Osteoblast (primary cell): ENCODE measurements around the gene MAZ. TPM values are rescaled to one million over a fixed set of nuclear protein-coding genes. Genes with fewer than 3 reads are reported as not detected.

Source experiments
- DNase-seq: peaks from one replicate; pipeline ENCODE4 v3.0.0; 2011; ENCODE audit warnings: low spot score, mixed read lengths; ENCODE audit not compliant: insufficient read length; ENCODE audit errors: missing footprints
- H2AFZ ChIP-seq: 2 replicates; pipeline ENCODE4 v1.6.0; 2011; ENCODE audit warnings: mild to moderate bottlenecking, low read length
- H3K27ac ChIP-seq: 2 replicates; pipeline ENCODE4 v1.5.1; 2011; ENCODE audit warnings: mild to moderate bottlenecking, low read depth, low read length, moderate library complexity
- H3K27me3 ChIP-seq: 2 replicates; pipeline ENCODE4 v1.6.0; 2012; ENCODE audit warnings: mild to moderate bottlenecking, control low read depth, inconsistent platforms, low read length, moderate library complexity; ENCODE audit not compliant: insufficient read depth
- H3K36me3 ChIP-seq: 2 replicates; pipeline ENCODE4 v1.5.1; 2011; ENCODE audit warnings: mild to moderate bottlenecking, low read length, control low read depth, moderate library complexity; ENCODE audit not compliant: insufficient read depth
- H3K4me1 ChIP-seq: 2 replicates; pipeline ENCODE4 v1.5.1; 2011; ENCODE audit warnings: mild to moderate bottlenecking, low read length, control low read depth, moderate library complexity; ENCODE audit not compliant: insufficient read depth
- H3K4me2 ChIP-seq: 2 replicates; pipeline ENCODE4 v1.6.0; 2011; ENCODE audit warnings: mild to moderate bottlenecking, low read length; ENCODE audit not compliant: insufficient read depth
- H3K4me3 ChIP-seq: fragments of 200-600 bp; sonication (generic); 3 replicates; pipeline ENCODE4 v1.5.1; 2012; ENCODE audit warnings: mild to moderate bottlenecking, low read length, inconsistent platforms; ENCODE audit not compliant: insufficient read depth
- H3K79me2 ChIP-seq: 2 replicates; pipeline ENCODE4 v1.6.0; 2012; ENCODE audit warnings: mild to moderate bottlenecking, low read length, control low read depth, inconsistent platforms; ENCODE audit not compliant: insufficient read depth
- H3K9me3 ChIP-seq: 2 replicates; pipeline ENCODE4 v1.5.1; 2011; ENCODE audit warnings: low read depth, low read length, control low read depth
- H4K20me1 ChIP-seq: 2 replicates; pipeline ENCODE4 v1.6.0; 2012; ENCODE audit warnings: mild to moderate bottlenecking, low read length, control low read depth; ENCODE audit not compliant: insufficient read depth
- total RNA-seq: library from RNA; depleted of rRNA; stranded (reverse); fragments of >200 nt; gene quantifications from 2 replicates; pipeline ENCODE4 v1.2.3, GENCODE V29; 2012
- TF ChIP-seq, protein P1 (sequence below): IDR thresholded peaks from 2 replicates; pipeline ENCODE4 v1.5.1; 2011; ENCODE audit warnings: mild to moderate bottlenecking, low read depth, low read length, moderate library complexity; ENCODE audit errors: extremely low read depth

MAZ gene
- total RNA-seq, 1 donor: 267 TPM

DNA sequence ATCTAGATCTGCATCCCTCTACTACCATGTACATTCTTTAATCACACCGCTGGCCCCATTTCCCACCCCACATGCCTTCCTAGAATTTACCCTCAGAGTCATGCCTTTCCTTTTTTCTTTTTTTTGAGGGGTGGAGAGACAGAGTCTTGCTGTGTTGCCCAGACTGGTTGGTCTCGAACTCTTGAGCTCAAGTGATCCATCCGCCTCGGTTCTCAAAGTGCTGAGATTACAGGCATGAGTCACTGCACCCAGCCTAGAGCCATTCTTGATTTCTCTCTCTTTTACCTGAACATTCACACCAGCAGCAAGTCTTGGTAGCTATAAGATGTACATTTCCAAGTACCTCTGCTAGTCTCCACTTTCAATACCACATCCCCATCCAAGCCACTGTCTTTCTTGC lies 11.8 kb downstream of the MAZ start:
- peaks cover 55% of the 10 kb centered on the region for H3K79me2 ChIP-seq
- TF ChIP-seq, protein P1, sequence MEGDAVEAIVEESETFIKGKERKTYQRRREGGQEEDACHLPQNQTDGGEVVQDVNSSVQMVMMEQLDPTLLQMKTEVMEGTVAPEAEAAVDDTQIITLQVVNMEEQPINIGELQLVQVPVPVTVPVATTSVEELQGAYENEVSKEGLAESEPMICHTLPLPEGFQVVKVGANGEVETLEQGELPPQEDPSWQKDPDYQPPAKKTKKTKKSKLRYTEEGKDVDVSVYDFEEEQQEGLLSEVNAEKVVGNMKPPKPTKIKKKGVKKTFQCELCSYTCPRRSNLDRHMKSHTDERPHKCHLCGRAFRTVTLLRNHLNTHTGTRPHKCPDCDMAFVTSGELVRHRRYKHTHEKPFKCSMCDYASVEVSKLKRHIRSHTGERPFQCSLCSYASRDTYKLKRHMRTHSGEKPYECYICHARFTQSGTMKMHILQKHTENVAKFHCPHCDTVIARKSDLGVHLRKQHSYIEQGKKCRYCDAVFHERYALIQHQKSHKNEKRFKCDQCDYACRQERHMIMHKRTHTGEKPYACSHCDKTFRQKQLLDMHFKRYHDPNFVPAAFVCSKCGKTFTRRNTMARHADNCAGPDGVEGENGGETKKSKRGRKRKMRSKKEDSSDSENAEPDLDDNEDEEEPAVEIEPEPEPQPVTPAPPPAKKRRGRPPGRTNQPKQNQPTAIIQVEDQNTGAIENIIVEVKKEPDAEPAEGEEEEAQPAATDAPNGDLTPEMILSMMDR: no peak
- no peaks in the 10 kb centered on the region for H3K9me3 ChIP-seq
- peaks cover 16% of the 10 kb centered on the region for H3K36me3 ChIP-seq
- DNase-seq: no peak
- no peak overlapping the region for H3K27ac ChIP-seq
- H3K4me3 ChIP-seq: no peak overlapping the region
- peaks cover 47% of the 10 kb centered on the region for H3K4me1 ChIP-seq
- no peak overlapping the region for H3K4me2 ChIP-seq
- H4K20me1 ChIP-seq: peaks cover 9% of the 10 kb centered on the region
- no peak overlapping the region for H2AFZ ChIP-seq
- no peaks in the 10 kb centered on the region for H3K27me3 ChIP-seq

DNA sequence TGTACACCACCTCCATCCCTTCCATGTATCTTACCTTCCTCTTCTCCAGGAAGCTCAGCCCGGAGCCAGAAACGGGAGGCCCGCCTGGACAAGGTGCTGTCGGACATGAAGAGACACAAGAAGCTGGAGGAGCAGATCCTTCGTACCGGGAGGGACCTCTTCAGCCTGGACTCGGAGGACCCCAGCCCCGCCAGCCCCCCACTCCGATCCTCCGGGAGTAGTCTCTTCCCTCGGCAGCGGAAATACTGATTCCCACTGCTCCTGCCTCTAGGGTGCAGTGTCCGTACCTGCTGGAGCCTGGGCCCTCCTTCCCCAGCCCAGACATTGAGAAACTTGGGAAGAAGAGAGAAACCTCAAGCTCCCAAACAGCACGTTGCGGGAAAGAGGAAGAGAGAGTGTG lies 13.2 kb downstream of the MAZ start:
- peak overlapping the region; percentile 99 for H3K4me2 ChIP-seq

DNA sequence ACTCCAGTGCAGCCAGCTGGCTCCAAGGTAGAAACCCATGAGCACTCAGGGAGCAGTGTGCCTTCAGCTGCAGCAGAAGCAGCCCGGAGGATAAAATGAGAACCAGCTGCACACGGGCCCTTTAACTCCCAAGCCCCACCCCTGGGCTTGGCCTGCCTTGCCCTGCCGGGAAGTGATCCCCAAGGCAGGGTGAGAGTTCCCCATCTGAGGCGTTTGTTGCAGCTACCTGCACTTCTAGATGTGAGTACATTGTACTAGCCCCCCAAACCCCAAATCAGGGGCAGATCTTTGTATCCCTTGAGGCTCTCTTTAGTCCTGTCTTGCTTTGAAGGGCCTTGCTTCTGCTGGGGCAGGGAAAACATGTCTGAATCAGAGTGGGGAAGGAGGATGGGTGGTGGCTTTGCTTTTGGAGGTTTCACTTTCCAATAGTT lies 14.0 kb downstream of the MAZ start, which contains the start of gene MVP:
MVP (plus strand) TSS at position 192 of the 431 bp plus-strand sequence. CDS start 10,088 bp downstream, outside the sequence.
- peaks cover 74% of the 10 kb centered on the region for H3K79me2 ChIP-seq
- H3K9me3 ChIP-seq: no peaks in the 10 kb centered on the region
- H2AFZ ChIP-seq: peak within 1 kb of the TSS; percentile 70
- peaks cover 16% of the 10 kb centered on the region for H3K36me3 ChIP-seq
- no peaks in the 10 kb centered on the region for H3K27me3 ChIP-seq
- H3K27ac ChIP-seq: peak within 1 kb of the TSS; percentile 88
- TF ChIP-seq, protein P1: no peak
- peak within 1 kb of the TSS; percentile 90 for H3K4me3 ChIP-seq
- H3K4me1 ChIP-seq: peaks cover 61% of the 10 kb centered on the region
- DNase-seq: peak; percentile 90
- H4K20me1 ChIP-seq: peaks cover 19% of the 10 kb centered on the region
- peak within 1 kb of the TSS; percentile 99 for H3K4me2 ChIP-seq

More for the DNA sequence above, 13.2 kb downstream of the MAZ start:
- Histone ChIP-seq H3K79me2 (peaks cover 68% of the 10 kb centered on the region), H2AFZ (no peak overlapping the region), H4K20me1 (peaks cover 14% of the 10 kb centered on the region), H3K4me3 (peak overlapping the region; percentile 15), H3K4me1 (peaks cover 60% of the 10 kb centered on the region), H3K36me3 (peaks cover 16% of the 10 kb centered on the region), H3K27me3 (no peaks in the 10 kb centered on the region), H3K27ac (peak overlapping the region; percentile 0), H3K9me3 (no peaks in the 10 kb centered on the region)
- peak; percentile 23 for DNase-seq
- TF ChIP-seq, protein P1: no peak

DNA sequence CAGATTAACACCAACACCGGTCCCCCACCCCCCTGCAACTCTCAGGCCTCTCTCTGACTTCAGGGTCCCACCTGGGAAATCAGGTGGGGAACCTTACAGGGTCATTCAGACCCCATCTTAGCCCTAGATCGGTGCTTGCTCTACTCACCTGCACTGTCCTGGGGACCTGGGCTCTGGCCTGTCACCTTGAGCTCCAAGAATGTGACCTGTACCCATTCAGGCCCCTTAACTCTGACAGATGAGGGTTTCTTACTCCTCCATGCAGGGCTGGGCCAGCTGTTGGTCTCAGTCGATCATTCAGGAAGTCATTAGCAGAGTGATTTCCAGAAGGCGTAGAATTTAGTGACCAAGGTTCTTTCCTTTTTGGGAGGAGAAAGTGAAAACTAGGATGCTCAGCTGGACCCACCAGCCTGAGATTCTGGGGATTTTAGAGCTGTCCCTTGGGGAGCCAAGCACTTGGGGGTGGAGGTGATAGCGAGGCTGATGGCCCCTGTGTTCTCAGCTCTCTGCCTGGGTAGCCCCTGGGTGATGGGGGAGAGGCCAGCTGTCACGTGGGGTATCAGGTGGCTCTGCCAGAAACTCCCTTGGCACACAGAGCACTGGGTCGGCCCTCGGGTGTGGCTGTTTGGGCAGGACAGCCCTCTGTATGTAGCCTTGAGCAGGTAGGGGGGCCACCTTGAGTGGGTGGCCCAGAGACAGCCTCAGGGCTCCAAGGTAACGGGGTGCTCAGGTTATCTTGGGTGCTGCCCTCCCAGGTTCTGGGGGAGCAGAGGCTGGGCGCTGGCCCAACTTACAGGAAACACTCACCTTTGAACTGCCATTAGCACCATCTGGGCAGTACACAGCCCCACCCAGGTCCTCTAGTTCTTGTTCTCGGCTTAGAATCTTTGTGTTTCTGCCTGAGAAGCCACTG lies 14.7 kb downstream of the MAZ start:
- Histone ChIP-seq H3K4me1 (peaks cover 66% of the 10 kb centered on the region), H2AFZ (peak overlapping the region; percentile 44)
- DNase-seq: peak; percentile 89

More for the DNA sequence above, 14.7 kb downstream of the MAZ start:
- Histone ChIP-seq H3K27me3 (no peaks in the 10 kb centered on the region), H3K4me2 (peak overlapping the region; percentile 99), H3K27ac (peak overlapping the region; percentile 88), H4K20me1 (peaks cover 24% of the 10 kb centered on the region), H3K4me3 (peak overlapping the region; percentile 90), H3K9me3 (no peaks in the 10 kb centered on the region), H3K79me2 (peaks cover 81% of the 10 kb centered on the region), H3K36me3 (peaks cover 16% of the 10 kb centered on the region)
- TF ChIP-seq, protein P1: no peak
